Loucy (cell line): ENCODE measurements around the gene PPEF1.

Experiments
- H2AFZ ChIP-seq: fragments of 200-600 bp; sonication (generic); 2 replicates; pipeline ENCODE4 v1.6.0; 2016; ENCODE audit warnings: antibody characterized with exemption, mild to moderate bottlenecking, low read length, moderate library complexity
- H3F3A ChIP-seq: fragments of 200-600 bp; 2 replicates; pipeline ENCODE4 v1.6.0; 2016; ENCODE audit warnings: antibody characterized with exemption, low read depth, mild to moderate bottlenecking
- H3K27me3 ChIP-seq: fragments of 200-600 bp; sonication (generic); 2 replicates; pipeline ENCODE4 v1.6.1; 2014; ENCODE audit warnings: low read length, mild to moderate bottlenecking; ENCODE audit not compliant: insufficient read depth, poor library complexity, severe bottlenecking
- H3K36me3 ChIP-seq: fragments of 200-600 bp; sonication (generic); 2 replicates; pipeline ENCODE4 v1.6.1; 2016; ENCODE audit warnings: low read length; ENCODE audit not compliant: insufficient read depth
- H3K4me1 ChIP-seq: fragments of 200-600 bp; sonication (generic); 2 replicates; pipeline ENCODE4 v1.5.1; 2014; ENCODE audit warnings: low read length, mild to moderate bottlenecking; ENCODE audit not compliant: insufficient read depth, poor library complexity, severe bottlenecking
- H3K4me2 ChIP-seq: fragments of 200-600 bp; sonication (generic); 2 replicates; pipeline ENCODE4 v1.6.0; 2014; ENCODE audit warnings: antibody characterized with exemption, low read length, low read depth, mild to moderate bottlenecking; ENCODE audit not compliant: poor library complexity, severe bottlenecking
- H3K4me3 ChIP-seq: fragments of 200-600 bp; sonication (generic); 2 replicates; pipeline ENCODE4 v1.5.1; 2014; ENCODE audit warnings: low read length, mild to moderate bottlenecking, mixed read lengths; ENCODE audit not compliant: poor library complexity, severe bottlenecking
- H3K79me2 ChIP-seq: fragments of 200-600 bp; sonication (generic); 2 replicates; pipeline ENCODE4 v1.6.1; 2014; ENCODE audit warnings: low read length; ENCODE audit not compliant: insufficient read depth
- H3K9ac ChIP-seq: fragments of 200-600 bp; sonication (generic); 2 replicates; pipeline ENCODE4 v1.6.0; 2014; ENCODE audit warnings: mild to moderate bottlenecking, low read depth, low read length, moderate library complexity; ENCODE audit not compliant: poor library complexity, severe bottlenecking
- H3K9me2 ChIP-seq: fragments of 200-600 bp; sonication (generic); replicated peaks from 2 replicates; pipeline ENCODE4 v1.6.1; 2016; ENCODE audit warnings: low read depth, low read length, mixed read lengths
- H3K9me3 ChIP-seq: fragments of 200-600 bp; sonication (generic); 2 replicates; pipeline ENCODE4 v1.6.1; 2014; ENCODE audit warnings: mild to moderate bottlenecking, antibody characterized with exemption, low read length, low read depth; ENCODE audit not compliant: insufficient read depth
- H4K20me1 ChIP-seq: fragments of 200-600 bp; sonication (generic); 2 replicates; pipeline ENCODE4 v1.6.0; 2014; ENCODE audit warnings: antibody characterized with exemption, low read length, mild to moderate bottlenecking; ENCODE audit not compliant: insufficient read depth, poor library complexity, severe bottlenecking
- CTCF ChIP-seq: fragments of 200-600 bp; sonication (generic); conservative IDR thresholded peaks from 2 replicates; pipeline ENCODE4 v1.5.1; 2014; ENCODE audit warnings: mild to moderate bottlenecking, antibody characterized with exemption, low read length
- EZH2phosphoT487 ChIP-seq: fragments of 200-600 bp; IDR thresholded peaks from 2 replicates; pipeline ENCODE4 v1.6.1; 2018; ENCODE audit warnings: antibody characterized with exemption, mild to moderate bottlenecking, moderate library complexity, borderline replicate concordance

The PPEF1 gene

GRCh38 chrX:18714910-18715309 is 7.5 kb downstream of the PPEF1 start:
- Histone ChIP-seq H3K9me2 (no peaks in the 10 kb centered on the region), H3K4me3 (no peak overlapping the region), H3K36me3 (no peaks in the 10 kb centered on the region), H3K27me3 (no peaks in the 10 kb centered on the region), H3K9me3 (no peaks in the 10 kb centered on the region), H3K4me2 (no peak overlapping the region), H3K4me1 (no peaks in the 10 kb centered on the region), H2AFZ (no peak overlapping the region), H3K9ac (no peak overlapping the region), H3K79me2 (no peaks in the 10 kb centered on the region), H3F3A (no peaks in the 10 kb centered on the region), H4K20me1 (no peaks in the 10 kb centered on the region)
- TF ChIP-seq CTCF (no peak), EZH2phosphoT487 (no peak)

DNA sequence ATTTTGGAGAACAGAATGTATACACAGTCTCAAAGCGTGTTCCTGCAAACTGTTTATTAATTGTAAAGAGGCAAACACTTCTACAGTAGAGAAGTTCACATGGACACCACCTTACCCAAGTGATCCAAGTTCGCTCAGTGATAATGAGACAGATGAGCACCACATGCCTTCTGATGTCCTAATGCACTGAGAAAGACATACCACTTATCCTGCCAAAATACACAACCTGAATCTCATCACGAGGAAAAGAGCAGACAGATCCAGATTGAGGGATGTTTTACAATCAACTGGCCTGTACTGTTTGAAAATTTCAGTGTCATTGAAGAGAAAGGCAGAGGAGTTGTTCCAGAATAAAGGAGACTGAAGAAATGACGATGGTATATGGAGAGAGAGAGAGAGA is 12.4 kb downstream of the PPEF1 start:
- Histone ChIP-seq H4K20me1 (no peaks in the 10 kb centered on the region), H3K9me2 (no peaks in the 10 kb centered on the region), H3K4me3 (no peak overlapping the region), H3K9ac (no peak overlapping the region), H3K79me2 (no peaks in the 10 kb centered on the region), H3K9me3 (no peaks in the 10 kb centered on the region), H3K27me3 (no peaks in the 10 kb centered on the region), H3K4me2 (no peak overlapping the region), H3F3A (no peaks in the 10 kb centered on the region), H2AFZ (no peak overlapping the region), H3K36me3 (no peaks in the 10 kb centered on the region), H3K4me1 (no peaks in the 10 kb centered on the region)
- no peak for TF ChIP-seq EZH2phosphoT487
- no peak for TF ChIP-seq CTCF

GRCh38 chrX:18721683-18722499 is 14.4 kb downstream of the PPEF1 start:
- no peaks in the 10 kb centered on the region for H3K9me2 ChIP-seq
- no peaks in the 10 kb centered on the region for H3F3A ChIP-seq
- TF ChIP-seq EZH2phosphoT487 (no peak), CTCF (no peak)
- H2AFZ ChIP-seq = no peak overlapping the region
- H3K4me3 ChIP-seq = no peak overlapping the region
- H3K9ac ChIP-seq = no peak overlapping the region
- no peaks in the 10 kb centered on the region for H3K79me2 ChIP-seq
- H3K4me1 ChIP-seq = no peaks in the 10 kb centered on the region
- H3K9me3 ChIP-seq = no peaks in the 10 kb centered on the region
- no peak overlapping the region for H3K4me2 ChIP-seq
- H4K20me1 ChIP-seq = no peaks in the 10 kb centered on the region
- no peaks in the 10 kb centered on the region for H3K36me3 ChIP-seq
- no peaks in the 10 kb centered on the region for H3K27me3 ChIP-seq
